ENCODE measurements around the gene GLO1.
"Not testable (repeated sequence)": the region's sequence is repeated elsewhere in the genome, so short reads cannot be mapped to it uniquely, and the experiment has no call there.

The GLO1 gene

GRCh38 chr6:38703949-38704590, 1.1 kb upstream of the GLO1 start:
- no peak for DNase-seq

GRCh38 chr6:38701551-38701950, 1.4 kb downstream of the GLO1 start:
- DNase-seq: no peak

GRCh38 chr6:38699702-38700101, 3.2 kb downstream of the GLO1 start:
- DNase-seq: not testable (repeated sequence)

GRCh38 chr6:38697846-38698245, 5.1 kb downstream of the GLO1 start:
- DNase-seq: no peak

- no peak for DNase-seq
These were observed 6.6 kb downstream of the GLO1 start for GRCh38 chr6:38696345-38696744.

- no peak for DNase-seq
These were observed 7.0 kb downstream of the GLO1 start for GRCh38 chr6:38695933-38696332.

- DNase-seq: no peak
These were observed 7.6 kb downstream of the GLO1 start for GRCh38 chr6:38695227-38695900.

- DNase-seq: no peak
These were observed 14.3 kb downstream of the GLO1 start for GRCh38 chr6:38688579-38689087.

GRCh38 chr6:38687549-38687948, 15.4 kb downstream of the GLO1 start:
- DNase-seq: no peak

- DNase-seq: no peak
These were observed 15.9 kb downstream of the GLO1 start for GRCh38 chr6:38687043-38687353.

- DNase-seq: no peak
These were observed 16.5 kb downstream of the GLO1 start for GRCh38 chr6:38686270-38687042.

- no peak for DNase-seq
These were observed 18.0 kb downstream of the GLO1 start for GRCh38 chr6:38684904-38685303.

- DNase-seq: no peak
These were observed 18.7 kb downstream of the GLO1 start for GRCh38 chr6:38684237-38684636.

GRCh38 chr6:38681850-38682249, 21.1 kb downstream of the GLO1 start:
- DNase-seq: no peak

- no peak for DNase-seq
These were observed 23.3 kb downstream of the GLO1 start for GRCh38 chr6:38679668-38680067.

- no peak for DNase-seq
These were observed 24.7 kb downstream of the GLO1 start for GRCh38 chr6:38678178-38678760.

- DNase-seq: no peak
These were observed 25.9 kb downstream of the GLO1 start for GRCh38 chr6:38676974-38677544.

GRCh38 chr6:38676236-38676973, 26.5 kb downstream of the GLO1 start:
- DNase-seq: no peak

GRCh38 chr6:38673397-38674165, 29.4 kb downstream of the GLO1 start:
- DNase-seq: no peak

GRCh38 chr6:38671885-38672467, 31.0 kb downstream of the GLO1 start:
- DNase-seq: peak; percentile 58

All from fibroblast of skin of abdomen (primary cell).